ENCODE data around the gene GLT8D1.

GLT8D1 gene

DNA sequence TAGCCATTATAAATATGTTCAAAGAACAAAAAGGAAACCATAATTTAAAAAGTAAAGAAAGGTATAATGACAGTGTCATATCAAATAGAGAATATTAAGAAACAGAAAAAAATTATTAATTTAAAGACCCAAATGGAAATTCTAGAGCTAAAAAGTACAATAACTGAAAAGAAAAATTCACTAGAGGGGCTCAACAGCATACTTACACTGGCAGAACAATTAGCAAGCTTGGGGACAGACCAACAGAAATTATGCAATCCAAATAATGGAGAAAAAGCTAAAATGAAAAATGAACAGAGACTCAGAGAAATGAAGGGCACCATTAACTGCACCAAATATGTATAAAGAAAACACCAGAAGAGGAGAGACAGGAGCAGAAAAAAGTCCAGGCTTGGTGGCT, 14.0 kb upstream of the GLT8D1 start:
- Histone ChIP-seq H3K79me2 (ENCODE audit: control insufficient read depth, low read length) (no peaks in the 10 kb centered on the region), H3K4me3 (ENCODE audit: low read length) (no peak overlapping the region), H3K36me3 (ENCODE audit: control insufficient read depth, low read length) (peaks cover 7% of the 10 kb centered on the region), H3K4me2 (ENCODE audit: low read length) (no peak overlapping the region), H3K27ac (ENCODE audit: low read depth, low read length) (no peak overlapping the region), H3F3A (ENCODE audit: control insufficient read depth, insufficient read depth) (peaks cover 13% of the 10 kb centered on the region), H3K9me2 (replicated peaks; ENCODE audit: control insufficient read depth, low read length) (no peaks in the 10 kb centered on the region), H3K27me3 (ENCODE audit: control insufficient read depth, low read length) (no peaks in the 10 kb centered on the region), H3K9me3 (ENCODE audit: control insufficient read depth, insufficient read depth, low read length) (no peaks in the 10 kb centered on the region), H4K20me1 (ENCODE audit: control insufficient read depth, insufficient read depth, low read depth, low read length) (0 out of 2 replicates have a peak, but pooled peaks cover 3% of the 10 kb centered on the region), H3K4me1 (ENCODE audit: control insufficient read depth, low read length) (peaks cover 36% of the 10 kb centered on the region)
- TF ChIP-seq, protein P1, sequence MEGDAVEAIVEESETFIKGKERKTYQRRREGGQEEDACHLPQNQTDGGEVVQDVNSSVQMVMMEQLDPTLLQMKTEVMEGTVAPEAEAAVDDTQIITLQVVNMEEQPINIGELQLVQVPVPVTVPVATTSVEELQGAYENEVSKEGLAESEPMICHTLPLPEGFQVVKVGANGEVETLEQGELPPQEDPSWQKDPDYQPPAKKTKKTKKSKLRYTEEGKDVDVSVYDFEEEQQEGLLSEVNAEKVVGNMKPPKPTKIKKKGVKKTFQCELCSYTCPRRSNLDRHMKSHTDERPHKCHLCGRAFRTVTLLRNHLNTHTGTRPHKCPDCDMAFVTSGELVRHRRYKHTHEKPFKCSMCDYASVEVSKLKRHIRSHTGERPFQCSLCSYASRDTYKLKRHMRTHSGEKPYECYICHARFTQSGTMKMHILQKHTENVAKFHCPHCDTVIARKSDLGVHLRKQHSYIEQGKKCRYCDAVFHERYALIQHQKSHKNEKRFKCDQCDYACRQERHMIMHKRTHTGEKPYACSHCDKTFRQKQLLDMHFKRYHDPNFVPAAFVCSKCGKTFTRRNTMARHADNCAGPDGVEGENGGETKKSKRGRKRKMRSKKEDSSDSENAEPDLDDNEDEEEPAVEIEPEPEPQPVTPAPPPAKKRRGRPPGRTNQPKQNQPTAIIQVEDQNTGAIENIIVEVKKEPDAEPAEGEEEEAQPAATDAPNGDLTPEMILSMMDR (IDR thresholded peaks at IDR 0.05; ENCODE audit: low read depth, low read length, poor library complexity, severe bottlenecking) = no peak
- TF ChIP-seq EZH2phosphoT487 (IDR thresholded peaks at IDR 0.05; ENCODE audit: borderline replicate concordance, low read length) = no peak

DNA sequence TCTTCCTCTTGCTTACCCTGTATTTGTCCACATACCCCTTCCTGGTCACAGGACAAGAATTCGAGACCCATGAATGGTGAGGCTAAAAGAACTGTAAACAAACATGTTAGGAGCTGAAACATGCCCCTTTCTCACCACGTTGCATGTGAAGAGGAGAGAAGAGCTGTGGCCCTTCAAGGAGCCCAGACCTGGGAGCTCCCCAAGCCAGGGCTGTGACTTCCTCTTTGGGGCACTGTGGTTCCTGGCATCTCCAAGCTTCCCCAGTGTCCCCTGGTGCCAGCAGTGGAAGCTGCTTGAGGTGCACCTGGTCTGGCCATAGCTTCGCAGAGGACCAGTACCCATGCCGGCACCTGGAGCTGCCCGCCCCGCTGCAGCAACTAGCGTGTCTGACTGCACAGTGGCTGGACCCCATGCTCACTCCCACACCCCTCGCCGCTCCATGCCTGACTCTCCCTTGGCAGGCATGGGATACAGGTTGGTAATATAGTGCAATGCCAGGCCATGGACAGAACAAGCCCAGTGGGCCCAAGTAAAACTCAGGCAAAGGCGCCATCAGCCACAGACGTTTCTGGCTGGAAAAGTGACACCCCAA, 10.2 kb upstream of the GLT8D1 start:
- Histone ChIP-seq H4K20me1 (ENCODE audit: control insufficient read depth, insufficient read depth, low read depth, low read length) (0 out of 2 replicates have a peak, but pooled peaks cover 7% of the 10 kb centered on the region), H3K4me3 (ENCODE audit: low read length) (no peak overlapping the region), H3K4me2 (ENCODE audit: low read length) (no peak overlapping the region), H3K9me3 (ENCODE audit: control insufficient read depth, insufficient read depth, low read length) (no peaks in the 10 kb centered on the region), H3K27me3 (ENCODE audit: control insufficient read depth, low read length) (no peaks in the 10 kb centered on the region), H3F3A (ENCODE audit: control insufficient read depth, insufficient read depth) (peaks cover 20% of the 10 kb centered on the region), H3K4me1 (ENCODE audit: control insufficient read depth, low read length) (peaks cover 13% of the 10 kb centered on the region), H3K36me3 (ENCODE audit: control insufficient read depth, low read length) (peaks cover 11% of the 10 kb centered on the region), H3K9me2 (replicated peaks; ENCODE audit: control insufficient read depth, low read length) (no peaks in the 10 kb centered on the region), H3K27ac (ENCODE audit: low read depth, low read length) (no peak overlapping the region), H3K79me2 (ENCODE audit: control insufficient read depth, low read length) (no peaks in the 10 kb centered on the region)
- TF ChIP-seq EZH2phosphoT487 (IDR thresholded peaks at IDR 0.05; ENCODE audit: borderline replicate concordance, low read length) = no peak
- TF ChIP-seq, protein P1 (IDR thresholded peaks at IDR 0.05; ENCODE audit: low read depth, low read length, poor library complexity, severe bottlenecking) = no peak

DNA sequence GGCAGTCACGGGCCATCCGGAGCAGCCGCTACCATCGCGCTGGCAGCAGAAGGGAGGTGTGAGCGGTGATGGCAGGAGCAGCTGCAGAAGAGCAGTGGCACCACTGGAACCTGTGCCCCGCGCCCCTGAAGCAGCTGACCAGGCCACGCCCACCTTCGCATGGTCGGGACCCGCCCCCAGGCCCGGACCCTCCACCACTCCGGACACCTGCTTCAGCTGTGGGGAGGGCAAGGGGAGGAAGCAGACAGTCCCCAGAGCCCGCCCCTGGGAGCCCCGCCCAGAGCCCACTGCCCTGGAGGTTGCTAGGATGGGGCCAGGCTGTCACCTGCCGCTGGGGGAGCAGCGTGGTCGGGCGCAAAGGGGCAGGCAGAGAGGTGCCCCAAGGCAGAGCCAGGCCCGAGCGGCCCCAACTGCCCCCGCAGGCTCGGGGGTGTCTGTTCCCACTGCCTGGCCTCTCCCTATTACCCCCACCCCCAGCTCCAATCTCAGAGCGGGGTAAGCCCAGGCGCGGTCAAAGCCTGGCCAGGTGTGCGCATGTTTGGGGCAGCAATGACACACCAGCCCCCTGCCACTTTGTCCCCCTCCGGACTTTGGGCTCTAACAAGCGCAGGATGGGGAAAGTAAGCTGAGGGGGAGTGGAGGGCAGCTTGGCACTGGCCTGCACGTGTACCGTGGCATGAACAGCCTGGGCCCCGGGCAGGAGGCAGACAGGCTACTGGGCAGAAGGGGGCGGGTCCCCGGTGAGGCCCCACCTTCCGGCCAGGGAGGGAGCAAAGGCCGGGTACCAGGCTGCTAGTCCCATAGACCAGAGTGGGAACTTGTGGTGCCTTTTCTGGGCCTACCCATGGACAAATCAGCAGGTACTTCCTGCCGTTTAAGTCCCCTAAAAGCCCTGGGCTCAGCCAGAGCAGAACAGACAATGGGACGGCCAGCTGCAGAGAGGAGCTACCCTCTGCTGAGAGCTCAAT, 9.0 kb upstream of the GLT8D1 start:
- Histone ChIP-seq H3K27me3 (ENCODE audit: control insufficient read depth, low read length) (no peaks in the 10 kb centered on the region), H3K36me3 (ENCODE audit: control insufficient read depth, low read length) (peaks cover 15% of the 10 kb centered on the region), H3K4me3 (ENCODE audit: low read length) (no peak overlapping the region), H4K20me1 (ENCODE audit: control insufficient read depth, insufficient read depth, low read depth, low read length) (0 out of 2 replicates have a peak, but pooled peaks cover 4% of the 10 kb centered on the region), H3K4me1 (ENCODE audit: control insufficient read depth, low read length) (peaks cover 14% of the 10 kb centered on the region), H3F3A (ENCODE audit: control insufficient read depth, insufficient read depth) (peaks cover 19% of the 10 kb centered on the region), H3K9me3 (ENCODE audit: control insufficient read depth, insufficient read depth, low read length) (no peaks in the 10 kb centered on the region), H3K79me2 (ENCODE audit: control insufficient read depth, low read length) (no peaks in the 10 kb centered on the region), H3K4me2 (ENCODE audit: low read length) (no peak overlapping the region), H3K9me2 (replicated peaks; ENCODE audit: control insufficient read depth, low read length) (no peaks in the 10 kb centered on the region), H3K27ac (ENCODE audit: low read depth, low read length) (no peak overlapping the region)
- TF ChIP-seq, protein P1 (IDR thresholded peaks at IDR 0.05; ENCODE audit: low read depth, low read length, poor library complexity, severe bottlenecking) = no peak
- no peak for TF ChIP-seq EZH2phosphoT487 (IDR thresholded peaks at IDR 0.05; ENCODE audit: borderline replicate concordance, low read length)
